Stimulated activated CD4-positive, alpha-beta T cell treated with anti-CD3 and anti-CD28 coated beads, Interleukin-12 subunit alpha, Interleukin-12 subunit beta, amount 100 ng/mL, for 4 hours (primary cell): ENCODE data around the gene STOX1.
"Not testable (repeated sequence)": the region's sequence is repeated elsewhere in the genome, so short reads cannot be mapped to it uniquely, and the experiment has no call there.

Experiments
- DNase-seq: peaks from one replicate; pipeline ENCODE4 v3.0.0-alpha.2; 2020

The STOX1 gene

GRCh38 chr10:68831961-68832455, 4.7 kb downstream of the STOX1 start:
- DNase-seq, result no peak

DNA sequence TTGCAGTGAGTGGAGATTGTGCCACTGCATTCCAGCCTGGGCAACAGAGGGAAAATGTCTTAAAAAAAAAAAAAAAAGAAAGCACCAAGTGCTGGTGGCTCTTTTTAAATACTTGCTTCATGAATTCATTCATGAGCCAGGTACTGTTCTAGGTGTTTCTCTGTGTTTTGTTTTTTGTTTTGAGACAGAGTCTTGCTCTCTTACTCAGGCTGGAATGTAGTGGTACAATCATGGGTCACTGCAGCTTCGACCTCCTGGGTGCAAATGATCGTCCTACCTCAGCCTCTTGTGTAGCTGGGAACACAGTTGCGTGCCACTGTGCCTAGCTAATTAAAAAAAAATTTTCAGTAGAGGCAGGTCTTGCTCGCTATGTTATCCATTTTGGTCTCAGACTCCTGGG, 5.3 kb downstream of the STOX1 start:
- no peak for DNase-seq

- DNase-seq, result no peak
Measured at GRCh38 chr10:68837626-68838322, 10.4 kb downstream of the STOX1 start.

GRCh38 chr10:68840650-68841049, 13.3 kb downstream of the STOX1 start:
- DNase-seq, result not testable (repeated sequence)

DNA sequence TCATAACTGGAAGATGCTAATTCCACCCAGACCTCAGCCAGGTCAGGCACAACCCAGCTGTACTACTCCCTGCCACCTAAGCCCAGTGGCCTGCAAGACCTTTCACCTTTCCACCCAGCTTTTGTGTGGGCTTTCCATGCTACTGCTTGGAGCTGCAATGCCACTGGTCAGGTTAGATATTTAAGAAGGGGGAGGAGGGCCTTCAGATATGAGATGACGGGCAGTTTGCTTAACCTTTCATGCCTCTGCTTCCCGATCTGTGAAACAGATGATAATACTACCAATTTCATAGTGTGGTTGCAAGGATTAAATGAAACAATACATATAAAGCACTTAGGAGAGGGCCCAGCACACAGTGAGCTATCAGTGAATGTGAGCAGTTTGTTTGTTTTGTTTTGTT, 20.9 kb downstream of the STOX1 start:
- no peak for DNase-seq

DNA sequence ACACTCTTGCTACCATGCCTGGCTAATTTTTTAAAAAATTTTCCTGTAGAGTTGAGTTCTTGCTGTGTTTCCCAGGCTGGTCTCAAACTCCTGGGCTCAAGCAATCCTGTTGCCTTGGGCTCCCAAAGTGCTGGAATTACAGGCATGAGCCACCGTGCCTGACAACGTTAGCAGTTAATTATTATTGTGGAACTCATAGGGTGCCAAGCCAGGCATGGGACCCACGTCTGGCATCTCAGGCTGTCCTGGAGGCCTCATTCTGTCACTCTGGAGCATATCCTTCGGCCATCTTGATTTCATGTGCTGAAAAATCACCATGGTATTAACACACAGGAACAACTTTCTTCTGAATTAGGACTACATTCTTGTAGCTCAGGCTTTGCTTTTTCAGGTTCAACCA, 21.5 kb downstream of the STOX1 start:
- DNase-seq, result no peak

- no peak for DNase-seq
Measured at GRCh38 chr10:68856352-68856751, 29.0 kb downstream of the STOX1 start.

- no peak for DNase-seq
Measured at GRCh38 chr10:68857005-68857404, 29.7 kb downstream of the STOX1 start.

- no peak for DNase-seq
Measured at GRCh38 chr10:68861253-68861652, 33.9 kb downstream of the STOX1 start.

GRCh38 chr10:68864611-68865010, 37.3 kb downstream of the STOX1 start:
- DNase-seq, result no peak

GRCh38 chr10:68868173-68868572, 40.8 kb downstream of the STOX1 start:
- not testable (repeated sequence) for DNase-seq

- DNase-seq, result no peak
Measured at GRCh38 chr10:68869623-68870022, 42.3 kb downstream of the STOX1 start.

DNA sequence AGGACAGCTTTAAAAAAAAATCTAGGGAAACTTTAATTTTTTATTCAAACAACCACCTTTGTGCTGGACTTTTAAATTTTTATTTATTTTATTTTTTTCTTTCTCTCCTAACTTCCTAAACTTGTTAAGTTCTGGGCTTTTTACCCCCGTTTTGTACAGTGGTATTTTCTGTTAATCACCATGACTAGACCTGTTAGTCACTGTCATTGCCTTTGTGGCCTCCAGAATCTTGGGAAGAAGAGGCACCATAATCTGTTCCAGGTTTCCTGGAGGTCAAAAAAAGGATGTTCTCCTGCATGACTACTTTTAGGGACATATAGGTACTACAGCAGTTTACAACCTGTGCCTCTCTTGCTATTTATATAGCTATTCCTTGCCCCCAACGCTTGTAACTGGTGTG, 42.7 kb downstream of the STOX1 start:
- no peak for DNase-seq

DNA sequence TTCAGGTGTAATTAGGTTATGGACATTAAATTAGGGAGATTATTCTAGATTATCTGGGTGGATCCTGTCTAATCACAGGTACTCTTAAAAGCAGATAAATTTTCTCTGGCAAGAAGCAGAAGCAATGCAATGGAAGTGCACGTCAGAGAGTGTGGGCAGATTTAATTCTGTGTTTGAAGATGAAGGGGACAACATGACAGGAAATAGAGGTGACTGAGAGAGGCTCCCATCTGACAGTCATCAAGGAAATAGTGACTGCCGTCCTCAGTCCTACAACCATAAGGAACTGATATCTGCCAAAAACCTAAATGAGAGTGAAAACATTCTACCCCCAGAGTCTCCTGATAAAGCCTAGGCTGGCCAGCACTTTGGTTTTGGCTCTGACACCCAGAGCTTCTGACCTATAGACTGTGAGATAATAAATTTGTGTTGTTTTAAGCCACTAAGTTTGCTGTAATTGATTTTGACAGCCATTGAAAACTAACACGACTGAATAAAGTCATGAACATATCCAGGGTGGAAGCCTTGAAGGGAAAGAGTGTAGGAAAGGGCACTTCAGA, 43.3 kb downstream of the STOX1 start:
- no peak for DNase-seq

DNA sequence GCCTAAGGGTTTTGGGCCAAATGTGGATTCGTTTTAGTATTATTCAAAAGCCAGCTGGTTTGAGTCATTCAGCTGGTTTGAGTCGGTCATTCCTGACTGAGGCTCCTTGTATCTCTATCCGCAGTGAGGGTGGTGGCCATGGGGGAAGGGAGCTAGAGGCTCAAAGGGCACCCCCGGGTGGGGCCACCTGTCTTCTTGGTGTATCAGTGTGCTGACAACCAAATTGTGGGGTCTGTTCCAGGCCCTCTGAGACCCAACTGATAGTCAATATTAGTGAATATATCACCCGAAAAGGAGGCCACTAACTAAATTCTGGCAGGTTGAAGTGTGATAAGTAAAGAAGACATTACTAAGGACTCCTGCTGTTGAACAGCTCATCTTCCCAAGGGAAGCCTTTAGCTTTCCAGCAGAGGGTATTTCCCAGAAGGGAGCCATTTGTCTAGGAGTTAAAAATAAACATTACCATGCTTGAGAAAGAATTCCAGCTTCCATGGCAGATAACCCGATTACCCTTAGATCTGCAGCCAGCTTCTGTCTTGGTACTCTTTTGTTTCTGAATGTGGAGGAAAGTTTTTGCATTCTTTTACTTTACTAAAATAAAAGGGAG, 43.9 kb downstream of the STOX1 start:
- DNase-seq, result no peak

DNA sequence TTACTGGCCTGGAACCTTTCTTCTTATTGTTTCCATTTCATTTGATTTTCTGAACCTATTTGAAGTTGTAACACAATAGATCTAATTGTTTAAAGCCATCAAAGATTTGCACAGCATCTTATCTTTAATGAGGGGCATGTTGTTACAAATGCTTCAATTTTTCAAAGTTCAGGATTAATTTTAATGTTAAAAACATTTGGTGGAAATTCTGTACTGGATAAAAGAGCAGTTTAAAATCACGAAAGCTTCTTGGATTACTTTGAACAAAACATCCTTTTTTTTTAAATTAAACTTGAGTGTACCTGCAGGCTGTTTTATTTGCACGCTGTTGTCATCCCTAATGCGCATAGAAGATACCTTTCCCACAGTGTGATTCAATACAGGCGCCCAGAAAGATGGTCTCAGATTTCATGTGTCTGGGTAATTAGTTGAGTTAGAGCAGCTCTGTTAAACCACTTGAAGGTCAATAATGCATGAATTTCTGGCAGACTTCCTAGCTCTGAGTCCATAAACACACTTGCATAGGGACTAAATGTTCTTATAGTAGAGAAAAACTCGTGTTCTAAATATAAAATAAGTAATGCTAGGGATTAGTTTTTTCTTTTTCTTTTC, 44.5 kb downstream of the STOX1 start:
- DNase-seq, result no peak

DNA sequence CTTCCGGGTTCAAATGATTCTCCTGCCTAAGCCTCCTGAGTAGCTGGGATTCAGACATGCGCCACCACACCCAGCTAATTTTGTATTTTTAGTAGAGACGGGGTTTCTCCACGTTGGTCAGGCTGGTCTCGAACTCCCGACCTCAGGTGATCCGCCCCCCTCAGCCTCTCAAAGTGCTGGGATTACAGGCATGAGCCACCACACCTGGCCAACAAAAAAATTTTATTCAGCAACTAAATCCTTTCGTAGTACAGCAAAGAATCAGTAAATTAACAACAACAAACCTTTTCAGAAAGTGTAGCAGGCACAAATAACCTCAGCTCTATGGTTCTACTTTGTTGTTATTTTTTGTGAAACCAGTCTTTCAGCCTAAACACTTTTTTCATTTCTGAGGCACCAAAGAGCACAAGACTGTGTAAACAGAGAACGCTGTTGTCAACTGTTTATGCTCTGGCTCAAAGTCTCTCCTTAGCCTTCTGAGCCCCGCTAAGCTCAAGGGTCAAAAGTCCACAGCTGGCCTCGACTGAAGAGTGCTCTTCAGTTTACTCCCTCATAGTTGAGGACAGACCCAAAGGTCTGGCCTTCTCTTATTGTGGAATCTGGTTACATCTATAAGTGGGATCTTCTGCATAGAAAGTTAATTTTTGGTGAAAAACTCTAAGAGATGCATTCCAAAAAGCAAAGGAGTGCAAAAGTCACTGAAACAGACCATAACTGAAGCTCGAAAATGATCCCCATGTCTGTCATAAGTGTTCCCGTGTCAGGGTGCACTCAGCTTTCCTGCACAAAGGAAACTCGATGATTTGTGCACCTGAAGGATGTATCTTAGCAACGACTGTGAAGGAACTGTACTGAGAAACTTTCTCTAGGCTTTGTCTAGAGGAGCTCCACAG, 49.2 kb downstream of the STOX1 start:
- DNase-seq, result no peak

- DNase-seq, result no peak
Measured at GRCh38 chr10:68877482-68878110, 50.3 kb downstream of the STOX1 start.

DNA sequence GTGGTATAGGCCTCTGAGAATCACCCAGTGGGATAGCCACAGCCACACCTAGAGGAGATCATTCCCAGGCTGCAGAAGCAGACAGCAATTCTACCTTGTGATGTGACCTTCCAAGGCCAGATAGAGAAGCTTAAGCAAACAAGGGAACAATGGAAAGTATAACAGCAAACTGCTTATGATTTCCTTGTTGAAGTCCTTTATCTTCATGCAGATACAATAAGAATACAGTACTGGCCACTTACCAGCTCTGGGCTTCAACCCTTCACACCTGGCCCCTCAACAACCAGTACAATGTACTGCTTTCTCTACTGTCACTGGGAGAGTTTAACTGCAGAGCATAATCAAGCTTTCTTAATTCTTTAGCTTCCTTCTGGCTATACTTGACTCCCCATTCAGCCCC, 51.2 kb downstream of the STOX1 start:
- no peak for DNase-seq

DNA sequence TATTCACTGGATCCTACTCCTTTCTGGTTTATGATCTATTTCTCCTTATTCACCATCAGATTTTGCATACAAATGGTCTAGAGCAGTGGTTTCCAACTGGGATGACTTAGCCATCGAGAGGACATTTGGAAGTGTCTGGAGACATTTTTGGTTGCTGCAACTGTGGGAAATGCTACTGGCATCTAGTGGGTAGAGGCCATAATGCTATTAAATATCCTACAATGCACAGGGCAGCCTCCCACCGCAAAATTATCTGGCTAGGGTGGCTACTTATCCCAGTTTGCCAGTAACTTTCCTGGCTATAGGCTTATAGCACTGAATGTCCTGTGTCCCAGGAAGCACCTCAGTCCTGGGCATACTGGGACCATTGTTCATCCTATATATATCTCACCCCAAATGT, 52.3 kb downstream of the STOX1 start:
- no peak for DNase-seq

GRCh38 chr10:68880181-68880580, 52.9 kb downstream of the STOX1 start:
- DNase-seq, result no peak

DNA sequence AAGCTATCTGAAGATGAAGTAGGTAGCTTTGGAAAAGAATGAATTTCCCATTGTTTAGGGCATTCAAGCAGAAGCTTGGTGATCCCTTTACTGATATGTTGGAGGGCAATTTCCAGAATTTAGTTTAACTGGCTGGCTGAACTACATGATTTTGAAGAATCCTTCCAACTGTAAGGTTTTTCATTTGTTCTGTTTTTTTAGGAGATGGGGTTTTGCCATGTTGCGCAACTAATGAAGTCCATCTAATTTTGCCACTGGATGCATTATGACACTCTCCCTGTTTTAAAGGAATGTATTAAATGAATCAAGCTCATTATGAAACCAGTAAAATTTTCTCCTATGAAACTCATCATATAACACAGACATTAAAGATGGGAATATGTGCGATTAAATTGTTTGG, 67.7 kb downstream of the STOX1 start:
- no peak for DNase-seq
